Mesenteric fat pad (tissue), 1 donor: ENCODE data around the gene CLDN8. TPM values are rescaled to one million over a fixed set of nuclear protein-coding genes. Genes with fewer than 3 reads are reported as not detected.

Experiments
- DNase-seq: peaks from one replicate; pipeline ENCODE4 v3.0.0-alpha.2; 2020; ENCODE audit warnings: low spot score
- long read RNA-seq: library from polyadenylated mRNA; unstranded; transcript quantifications from one replicate; pipeline ENCODE4 v2.0.0, GENCODE V29; 2020
- total RNA-seq: library from RNA; stranded (reverse); fragmentation: NEBNext Ultra II Directional; extraction: Animal tissue kit (Norgen Biotek cat#: 25700); gene quantifications from one replicate; pipeline ENCODE4 v1.2.1, GENCODE V29; 2021
- donor health status: DM: yes; HTN: yes; CAD: no.

Gene CLDN8
- not detected for total RNA-seq
- long read RNA-seq = 0 reads

- no peak for DNase-seq
Observed at GRCh38 chr21:30216041-30216723, at the start of gene CLDN8. CLDN8 (minus strand) TSS chr21:30216097; CDS start chr21:30215925, 172 bp downstream.

- DNase-seq = no peak
Observed at GRCh38 chr21:30257773-30258172, 41.9 kb upstream of the CLDN8 start.

- no peak for DNase-seq
Observed at GRCh38 chr21:30256100-30256499, 40.2 kb upstream of the CLDN8 start.

- DNase-seq = no peak
Observed at GRCh38 chr21:30255679-30256078, 39.8 kb upstream of the CLDN8 start.

GRCh38 chr21:30251781-30252180, 35.9 kb upstream of the CLDN8 start:
- DNase-seq = no peak

GRCh38 chr21:30249936-30250335, 34.0 kb upstream of the CLDN8 start:
- DNase-seq = no peak

GRCh38 chr21:30248844-30249243, 32.9 kb upstream of the CLDN8 start:
- no peak for DNase-seq

GRCh38 chr21:30245061-30245460, 29.2 kb upstream of the CLDN8 start:
- no peak for DNase-seq

GRCh38 chr21:30243691-30244090, 27.8 kb upstream of the CLDN8 start:
- DNase-seq = no peak

GRCh38 chr21:30240661-30241060, 24.8 kb upstream of the CLDN8 start:
- no peak for DNase-seq

GRCh38 chr21:30238168-30238567, 22.3 kb upstream of the CLDN8 start:
- no peak for DNase-seq

- DNase-seq = no peak
Observed at GRCh38 chr21:30234643-30235042, 18.7 kb upstream of the CLDN8 start.

GRCh38 chr21:30234050-30234449, 18.2 kb upstream of the CLDN8 start:
- DNase-seq = no peak

- no peak for DNase-seq
Observed at GRCh38 chr21:30233228-30234020, 17.5 kb upstream of the CLDN8 start.

- DNase-seq = no peak
Observed at GRCh38 chr21:30232011-30232410, 16.1 kb upstream of the CLDN8 start.

GRCh38 chr21:30227633-30228404, 11.9 kb upstream of the CLDN8 start:
- no peak for DNase-seq

- DNase-seq = no peak
Observed at GRCh38 chr21:30227128-30227527, 11.2 kb upstream of the CLDN8 start.

GRCh38 chr21:30223596-30223995, 7.7 kb upstream of the CLDN8 start:
- DNase-seq = no peak

- DNase-seq = no peak
Observed at GRCh38 chr21:30222724-30223123, 6.8 kb upstream of the CLDN8 start.

- no peak for DNase-seq
Observed at GRCh38 chr21:30211071-30211470, 4.8 kb downstream of the CLDN8 start.

- no peak for DNase-seq
Observed at GRCh38 chr21:30209601-30210000, 6.3 kb downstream of the CLDN8 start.

GRCh38 chr21:30207252-30207579, 8.7 kb downstream of the CLDN8 start:
- no peak for DNase-seq
